Bronchial epithelial cell (primary cell): Measurements from ENCODE around the gene WNT7A. TPM values are rescaled to one million over a fixed set of nuclear protein-coding genes. Genes with fewer than 3 reads are reported as not detected.
A peak's percentile ranks its signal among the peaks of the same experiment; 100 is the strongest.

ENCODE experiments used
- DNase-seq: peaks from one replicate; pipeline ENCODE4 v3.0.0-alpha.2; 2010; ENCODE audit warnings: low read depth
- FAIRE-seq: peaks from 2 replicates; lab custom pipeline; 2011; peaks lifted over from hg19 to GRCh38; lab: Jason Lieb, UNC
- H3K27me3 ChIP-seq: 2 replicates; pipeline ENCODE4 v1.5.1; 2011; ENCODE audit warnings: low read length; ENCODE audit not compliant: control insufficient read depth, insufficient read depth
- H3K36me3 ChIP-seq: 2 replicates; pipeline ENCODE4 v1.5.1; 2011; ENCODE audit warnings: low read length; ENCODE audit not compliant: control insufficient read depth, insufficient read depth
- H3K4me3 ChIP-seq: 2 replicates; pipeline ENCODE4 v1.5.1; 2011; ENCODE audit warnings: mild to moderate bottlenecking, low read depth, low read length, control low read depth
- CTCF ChIP-seq: IDR thresholded peaks from 2 replicates; pipeline ENCODE4 v1.5.1; 2011; ENCODE audit warnings: mild to moderate bottlenecking, moderate library complexity, low read length, control low read depth, inconsistent platforms; ENCODE audit not compliant: insufficient read depth, severe bottlenecking
- total RNA-seq: library from RNA; depleted of rRNA; stranded (reverse); fragments of >200 nt; gene quantifications from 2 replicates; pipeline ENCODE4 v1.2.1, GENCODE V29; 2014

The WNT7A gene
- total RNA-seq, 1 donor from 2014 or later: 13.4 TPM

- no peak overlapping the region for H3K4me3 ChIP-seq
- H3K27me3 ChIP-seq: peaks cover 1% of the 10 kb centered on the region
- no peaks in the 10 kb centered on the region for H3K36me3 ChIP-seq
- no peak for TF ChIP-seq CTCF
- DNase-seq (no peak), FAIRE-seq (no peak)
Observed at GRCh38 chr3:13780432-13781176, 99.3 kb downstream of the WNT7A start.

DNA sequence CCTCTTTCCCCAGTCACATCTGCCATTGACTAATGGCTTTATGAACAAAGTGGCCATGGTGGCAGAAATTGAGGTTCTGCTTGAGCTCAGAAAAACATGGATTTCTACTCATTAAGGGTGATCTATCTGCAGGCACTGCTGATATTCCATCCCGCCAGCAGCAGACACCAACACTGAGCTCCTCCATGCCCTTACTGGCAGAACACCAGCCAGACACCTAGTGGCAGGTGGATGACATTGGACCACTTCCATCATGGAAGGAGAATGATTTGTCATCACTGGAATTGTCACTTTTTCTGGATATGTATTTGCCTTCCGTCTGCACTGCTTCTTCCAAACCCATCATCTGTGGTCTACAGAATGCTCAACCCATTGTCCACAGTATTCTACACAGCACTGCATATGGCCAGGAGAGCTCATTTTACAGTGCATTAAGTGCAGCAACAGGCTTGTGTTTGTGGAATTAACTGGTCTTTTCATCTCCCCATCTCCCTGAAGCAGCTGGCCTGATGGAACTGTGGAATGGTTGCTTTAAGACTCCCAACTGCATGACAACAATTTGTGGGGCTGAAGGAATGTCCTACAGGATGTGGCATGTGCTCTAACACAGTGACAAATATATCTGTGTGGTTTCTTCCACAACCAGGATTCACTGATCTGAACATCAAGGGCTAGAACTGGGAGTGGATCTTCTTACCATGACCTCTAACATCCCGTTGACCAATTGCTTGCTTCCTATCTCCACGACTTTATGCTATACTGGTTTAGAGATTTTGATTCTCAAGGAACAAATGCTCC, 103.4 kb downstream of the WNT7A start:
- DNase-seq: no peak

GRCh38 chr3:13772885-13773745, 106.8 kb downstream of the WNT7A start:
- Histone ChIP-seq H3K27me3 (no peaks in the 10 kb centered on the region), H3K4me3 (no peak overlapping the region), H3K36me3 (no peaks in the 10 kb centered on the region)
- TF ChIP-seq CTCF: no peak
- DNase-seq (no peak), FAIRE-seq (no peak)

More for the DNA sequence above, 103.4 kb downstream of the WNT7A start:
- FAIRE-seq: peak; percentile 83
- Histone ChIP-seq H3K36me3 (no peaks in the 10 kb centered on the region), H3K4me3 (no peak overlapping the region), H3K27me3 (peaks cover under 1% of the 10 kb centered on the region)
- peak; percentile 8 for TF ChIP-seq CTCF

- Histone ChIP-seq H3K4me3 (no peak overlapping the region), H3K36me3 (no peaks in the 10 kb centered on the region), H3K27me3 (no peaks in the 10 kb centered on the region)
- TF ChIP-seq CTCF: no peak
- DNase-seq: no peak
- FAIRE-seq: no peak
Observed at GRCh38 chr3:13772321-13772745, 107.5 kb downstream of the WNT7A start.

DNA sequence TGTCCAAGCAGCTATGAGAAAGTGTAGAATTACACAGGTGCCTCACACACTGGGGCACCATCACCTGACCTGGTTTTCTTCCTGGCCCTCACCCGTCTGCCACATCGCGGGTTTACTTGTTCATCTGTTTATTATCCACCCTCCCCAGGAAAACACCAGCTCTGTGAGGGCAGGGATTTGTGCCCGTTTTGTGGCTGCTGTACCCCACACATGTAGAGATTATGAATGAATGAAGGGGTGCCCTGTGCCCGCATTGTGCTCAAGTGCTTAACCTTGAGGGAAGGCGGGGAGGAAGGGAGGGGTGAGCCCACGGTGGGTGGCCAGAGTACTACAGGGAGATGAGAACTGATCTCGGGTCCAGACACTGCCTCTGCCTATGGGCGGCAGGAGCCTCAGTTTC, 108.4 kb downstream of the WNT7A start:
- Histone ChIP-seq H3K4me3 (no peak overlapping the region), H3K27me3 (no peaks in the 10 kb centered on the region), H3K36me3 (no peaks in the 10 kb centered on the region)
- no peak for DNase-seq
- no peak for TF ChIP-seq CTCF
- no peak for FAIRE-seq
